DOHH2 (cell line): ENCODE results near the gene SLC25A18.

Experiments
- H3F3A ChIP-seq: fragments of 200-600 bp; sonication (generic), shearing (Covaris generic); 2 replicates; pipeline ENCODE4 v1.6.0; 2016; ENCODE audit warnings: antibody characterized with exemption, mild to moderate bottlenecking; ENCODE audit not compliant: control insufficient read depth, insufficient read depth
- H3K27ac ChIP-seq: fragments of 200-600 bp; sonication (generic); 2 replicates; pipeline ENCODE4 v1.5.1; 2014; ENCODE audit warnings: low read depth, mild to moderate bottlenecking, low read length, moderate library complexity
- H3K27me3 ChIP-seq: fragments of 200-600 bp; sonication (generic); 2 replicates; pipeline ENCODE4 v1.6.1; 2014; ENCODE audit warnings: mild to moderate bottlenecking, low read length, mixed read lengths; ENCODE audit not compliant: control insufficient read depth
- H3K36me3 ChIP-seq: fragments of 200-600 bp; sonication (generic); 2 replicates; pipeline ENCODE4 v1.6.1; 2014; ENCODE audit warnings: mild to moderate bottlenecking, low read length, moderate library complexity, mixed read lengths; ENCODE audit not compliant: control insufficient read depth
- H3K4me1 ChIP-seq: fragments of 200-600 bp; sonication (generic); 2 replicates; pipeline ENCODE4 v1.6.1; 2014; ENCODE audit warnings: mild to moderate bottlenecking, low read length, mixed read lengths; ENCODE audit not compliant: control insufficient read depth
- H3K4me2 ChIP-seq: fragments of 200-600 bp; sonication (generic); 2 replicates; pipeline ENCODE4 v1.6.0; 2014; ENCODE audit warnings: mild to moderate bottlenecking, low read length, moderate library complexity
- H3K4me3 ChIP-seq: fragments of 200-600 bp; sonication (generic); 2 replicates; pipeline ENCODE4 v1.5.1; 2014; ENCODE audit warnings: mild to moderate bottlenecking, low read length, mixed read lengths
- H3K79me2 ChIP-seq: fragments of 200-600 bp; sonication (generic); 2 replicates; pipeline ENCODE4 v1.6.1; 2014; ENCODE audit warnings: mild to moderate bottlenecking, low read length, mixed read lengths; ENCODE audit not compliant: control insufficient read depth
- H3K9me2 ChIP-seq: fragments of 200-600 bp; sonication (generic); replicated peaks from 2 replicates; pipeline ENCODE4 v1.6.1; 2014; ENCODE audit warnings: mild to moderate bottlenecking, low read length, mixed read lengths; ENCODE audit not compliant: control insufficient read depth
- H3K9me3 ChIP-seq: fragments of 200-600 bp; sonication (generic); 2 replicates; pipeline ENCODE4 v1.6.1; 2014; ENCODE audit warnings: antibody characterized with exemption, low read length, mixed read lengths; ENCODE audit not compliant: control insufficient read depth, insufficient read depth
- H4K20me1 ChIP-seq: fragments of 200-600 bp; sonication (generic); 2 replicates; pipeline ENCODE4 v1.6.0; 2014; ENCODE audit warnings: low read depth, mild to moderate bottlenecking, antibody characterized with exemption, low read length, moderate library complexity; ENCODE audit not compliant: control insufficient read depth, insufficient read depth
- CTCF ChIP-seq: fragments of 200-600 bp; sonication (generic); IDR thresholded peaks from one replicate; pipeline ENCODE4 v1.5.1; 2014; ENCODE audit warnings: antibody characterized with exemption, mild to moderate bottlenecking, low read depth, low read length; ENCODE audit not compliant: poor library complexity, severe bottlenecking
- EZH2phosphoT487 ChIP-seq: fragments of 200-600 bp; sonication (generic); IDR thresholded peaks from 2 replicates; pipeline ENCODE4 v1.6.1; 2017; ENCODE audit warnings: borderline replicate concordance, mild to moderate bottlenecking, antibody characterized with exemption, low read length, moderate library complexity, mixed read lengths

SLC25A18 gene

DNA sequence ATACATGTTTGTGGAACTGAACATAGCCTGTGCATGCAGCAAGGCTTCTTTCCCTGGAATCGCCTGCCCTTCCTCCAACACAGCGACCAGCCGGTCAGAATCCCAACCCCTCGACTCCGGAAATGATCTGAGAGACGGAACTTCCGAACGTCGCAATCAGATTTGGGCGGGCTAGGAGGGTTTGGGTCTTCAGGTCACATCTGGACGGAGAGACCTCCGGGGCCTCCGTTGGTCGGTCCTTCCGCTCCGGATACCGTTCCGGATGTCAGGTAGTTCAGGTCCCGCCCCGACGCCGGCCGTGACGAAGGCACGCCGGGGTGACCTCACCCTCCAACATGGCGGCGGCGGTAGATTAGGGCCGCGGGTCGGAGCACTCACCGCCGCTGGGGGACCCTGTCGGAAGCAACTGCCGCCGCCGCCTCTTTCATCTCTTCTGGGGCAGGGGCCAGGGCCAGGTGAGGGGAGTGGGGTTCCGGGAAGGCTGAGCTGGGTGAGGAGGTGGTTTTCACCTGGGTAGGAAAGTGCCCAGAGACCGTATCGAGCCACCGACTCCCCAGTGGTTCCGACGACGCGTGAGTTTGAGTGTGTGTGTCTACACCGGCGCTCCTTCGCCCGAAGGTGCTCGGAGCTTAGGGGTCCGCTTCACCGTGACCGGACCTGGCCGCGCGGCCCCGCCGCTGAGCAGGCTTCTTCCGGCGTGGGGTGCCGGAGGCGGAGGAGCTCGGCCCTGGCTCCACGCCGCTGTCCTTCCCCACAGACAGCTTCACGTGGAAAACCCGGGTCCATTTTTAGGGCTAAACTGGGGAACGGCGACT lies 75.3 kb downstream of the SLC25A18 start, which contains the start of gene BCL2L13:
TSS of gene BCL2L13 (plus strand) at position 326 of the 815 bp plus-strand sequence. CDS start 16,955 bp downstream, outside the sequence.
- H3K27me3 ChIP-seq, result no peaks in the 10 kb centered on the region
- TF ChIP-seq CTCF (no peak), EZH2phosphoT487 (no peak)
- peaks cover 48% of the 10 kb centered on the region for H3K79me2 ChIP-seq
- H3K36me3 ChIP-seq, result peaks cover 17% of the 10 kb centered on the region
- H3K9me3 ChIP-seq, result no peaks in the 10 kb centered on the region
- H3K9me2 ChIP-seq, result no peaks in the 10 kb centered on the region
- no peaks in the 10 kb centered on the region for H4K20me1 ChIP-seq
- peak within 1 kb of the TSS; percentile 79 for H3K4me3 ChIP-seq
- H3K4me1 ChIP-seq, result peaks cover 17% of the 10 kb centered on the region
- peak within 1 kb of the TSS; percentile 74 for H3K27ac ChIP-seq
- H3K4me2 ChIP-seq, result peak within 1 kb of the TSS; percentile 86
- H3F3A ChIP-seq, result no peaks in the 10 kb centered on the region

DNA sequence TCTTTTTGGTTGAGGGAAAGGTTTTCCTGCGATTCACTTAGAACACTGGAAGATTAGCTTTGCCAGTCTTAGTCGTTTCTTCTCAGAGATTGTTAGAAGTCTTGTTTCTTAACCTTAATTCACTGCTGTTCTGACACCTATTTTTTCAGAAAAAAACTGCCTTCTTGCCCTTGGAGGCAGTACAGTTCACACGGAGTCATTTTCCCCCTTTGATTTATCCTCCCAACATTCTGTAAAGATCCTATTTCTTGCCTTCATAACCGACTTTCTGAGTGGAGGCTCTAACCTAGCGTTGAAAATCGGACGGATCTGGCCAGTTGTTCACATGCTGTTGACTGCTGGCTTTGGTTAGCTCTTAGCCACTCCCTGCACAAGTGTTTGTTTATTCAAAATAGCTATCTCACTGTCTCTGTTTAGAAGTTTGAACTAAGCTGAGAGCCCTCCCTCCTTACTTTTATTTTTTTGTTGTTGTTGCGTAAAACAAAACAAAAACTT lies 76.0 kb downstream of the SLC25A18 start:
- Histone ChIP-seq H3F3A (no peaks in the 10 kb centered on the region), H3K4me2 (peak overlapping the region; percentile 86), H3K4me3 (peak overlapping the region; percentile 79), H3K4me1 (peaks cover 17% of the 10 kb centered on the region), H3K27me3 (no peaks in the 10 kb centered on the region), H4K20me1 (no peaks in the 10 kb centered on the region), H3K36me3 (peaks cover 17% of the 10 kb centered on the region), H3K9me2 (no peaks in the 10 kb centered on the region), H3K27ac (peak overlapping the region; percentile 74), H3K9me3 (no peaks in the 10 kb centered on the region), H3K79me2 (peaks cover 53% of the 10 kb centered on the region)
- no peak for TF ChIP-seq EZH2phosphoT487
- TF ChIP-seq CTCF, result no peak
